HEK293 (cell line): ENCODE data around the gene C1QTNF1.

ENCODE experiments used
- IKZF3 ChIP-seq: fragments of 450-650 bp; IDR thresholded peaks from 2 replicates; pipeline ENCODE4 v1.5.0; 2018; ENCODE audit warnings: missing biosample characterization, mild to moderate bottlenecking, missing genetic modification characterization, moderate library complexity
- KLF9 ChIP-seq: fragments of 450-650 bp; formaldehyde crosslinking; IDR thresholded peaks from 2 replicates; pipeline ENCODE4 v1.5.1; 2016; ENCODE audit warnings: missing biosample characterization, missing genetic modification characterization, low read depth
- OSR2 ChIP-seq: fragments of 450-650 bp; formaldehyde crosslinking; IDR thresholded peaks from 2 replicates; pipeline ENCODE4 v1.5.1; 2016; ENCODE audit warnings: missing biosample characterization, missing genetic modification characterization
- OVOL3 ChIP-seq: fragments of 450-650 bp; formaldehyde crosslinking; IDR thresholded peaks from 2 replicates; pipeline ENCODE4 v1.5.1; 2016; ENCODE audit warnings: missing biosample characterization, missing genetic modification characterization
- SCRT2 ChIP-seq: fragments of 450-650 bp; formaldehyde crosslinking; IDR thresholded peaks from 2 replicates; pipeline ENCODE4 v1.5.1; 2016; ENCODE audit warnings: missing biosample characterization, missing genetic modification characterization
- SP2 ChIP-seq: fragments of 450-650 bp; formaldehyde crosslinking; IDR thresholded peaks from 2 replicates; pipeline ENCODE4 v1.5.1; 2016; ENCODE audit warnings: missing biosample characterization, missing genetic modification characterization
- TCF7L2 ChIP-seq: IDR thresholded peaks from 2 replicates; pipeline ENCODE4 v1.6.1; 2011; ENCODE audit warnings: low read depth, mild to moderate bottlenecking, inconsistent platforms, low read length, moderate library complexity, borderline replicate concordance
- ZBTB17 ChIP-seq: fragments of 450-650 bp; formaldehyde crosslinking; IDR thresholded peaks from 2 replicates; pipeline ENCODE4 v1.5.1; 2016; ENCODE audit warnings: missing biosample characterization, missing genetic modification characterization
- ZNF19 ChIP-seq: fragments of 450-650 bp; formaldehyde crosslinking; IDR thresholded peaks from 2 replicates; pipeline ENCODE4; 2016; ENCODE audit warnings: missing biosample characterization, missing genetic modification characterization, low read depth
- ZNF211 ChIP-seq: fragments of 450-650 bp; formaldehyde crosslinking; IDR thresholded peaks from 2 replicates; pipeline ENCODE4 v1.5.1; 2016; ENCODE audit warnings: low read depth, missing biosample characterization, missing genetic modification characterization
- ZNF354C ChIP-seq: fragments of 450-650 bp; formaldehyde crosslinking; IDR thresholded peaks from 2 replicates; pipeline ENCODE4 v1.5.1; 2016; ENCODE audit warnings: missing biosample characterization, missing genetic modification characterization, low read depth, borderline replicate concordance
- ZNF37A ChIP-seq: fragments of 450-650 bp; IDR thresholded peaks from 2 replicates; pipeline ENCODE4 v1.5.1; 2018; ENCODE audit warnings: missing biosample characterization, missing genetic modification characterization
- ZNF391 ChIP-seq: fragments of 450-650 bp; formaldehyde crosslinking; IDR thresholded peaks from 2 replicates; pipeline ENCODE4 v1.5.1; 2016; ENCODE audit warnings: low read depth, missing biosample characterization, missing genetic modification characterization, borderline replicate concordance
- ZNF423 ChIP-seq: fragments of 450-650 bp; formaldehyde crosslinking; IDR thresholded peaks from 2 replicates; pipeline ENCODE4 v1.5.1; 2016; ENCODE audit warnings: missing biosample characterization, missing genetic modification characterization
- ZNF514 ChIP-seq: fragments of 450-650 bp; formaldehyde crosslinking; IDR thresholded peaks from 2 replicates; pipeline ENCODE4 v1.5.1; 2016; ENCODE audit warnings: missing biosample characterization, missing genetic modification characterization
- ZNF521 ChIP-seq: fragments of 450-650 bp; formaldehyde crosslinking; IDR thresholded peaks from 2 replicates; pipeline ENCODE4 v1.5.1; 2017; ENCODE audit warnings: missing biosample characterization, mild to moderate bottlenecking, missing genetic modification characterization
- ZNF585B ChIP-seq: fragments of 450-650 bp; formaldehyde crosslinking; IDR thresholded peaks from 2 replicates; pipeline ENCODE4 v1.5.1; 2016; ENCODE audit warnings: missing biosample characterization, missing genetic modification characterization
- ZNF600 ChIP-seq: fragments of 450-650 bp; formaldehyde crosslinking; IDR thresholded peaks from 2 replicates; pipeline ENCODE4 v1.5.1; 2016; ENCODE audit warnings: missing biosample characterization, missing genetic modification characterization
- ZNF610 ChIP-seq: fragments of 450-650 bp; formaldehyde crosslinking; IDR thresholded peaks from 2 replicates; pipeline ENCODE4 v1.5.1; 2016; ENCODE audit warnings: missing biosample characterization, missing genetic modification characterization, borderline replicate concordance
- ZNF629 ChIP-seq: fragments of 450-650 bp; formaldehyde crosslinking; IDR thresholded peaks from 2 replicates; pipeline ENCODE4 v1.5.1; 2017; ENCODE audit warnings: missing biosample characterization, missing genetic modification characterization
- ZNF654 ChIP-seq: fragments of 450-650 bp; formaldehyde crosslinking; IDR thresholded peaks from 2 replicates; pipeline ENCODE4 v1.5.1; 2016; ENCODE audit warnings: low read depth, missing biosample characterization, missing genetic modification characterization
- ZNF792 ChIP-seq: fragments of 450-650 bp; formaldehyde crosslinking; IDR thresholded peaks from 2 replicates; pipeline ENCODE4 v1.5.1; 2016; ENCODE audit warnings: missing biosample characterization, missing genetic modification characterization
- ZSCAN30 ChIP-seq: fragments of 450-650 bp; IDR thresholded peaks from 2 replicates; pipeline ENCODE4 v1.5.1; 2018; ENCODE audit warnings: missing biosample characterization, mild to moderate bottlenecking, missing genetic modification characterization, moderate library complexity
- TF ChIP-seq, protein P1 (sequence below): sonication (generic); formaldehyde crosslinking; IDR thresholded peaks from 2 replicates; pipeline ENCODE4 v1.8.1; 2022; ENCODE audit warnings: mild to moderate bottlenecking, moderate library complexity, missing genetic modification reagents
- TF ChIP-seq, protein P2 (sequence below): fragments of 450-650 bp; formaldehyde crosslinking; IDR thresholded peaks from 2 replicates; pipeline ENCODE4 v1.5.1; 2016; ENCODE audit warnings: missing biosample characterization, missing genetic modification characterization, low read depth
- TF ChIP-seq, protein P3 (sequence below): fragments of 450-650 bp; formaldehyde crosslinking; IDR thresholded peaks from 2 replicates; pipeline ENCODE4 v1.5.1; 2017; ENCODE audit warnings: missing biosample characterization, missing genetic modification characterization
- TF ChIP-seq, protein P4 (sequence below): fragments of 450-650 bp; formaldehyde crosslinking; IDR thresholded peaks from 2 replicates; pipeline ENCODE4 v1.5.1; 2016; ENCODE audit warnings: missing biosample characterization, missing genetic modification characterization
- TF ChIP-seq, protein P5 (sequence below): fragments of 450-650 bp; formaldehyde crosslinking; IDR thresholded peaks from 2 replicates; pipeline ENCODE4 v1.5.1; 2016; ENCODE audit warnings: missing biosample characterization, missing genetic modification characterization, borderline replicate concordance

C1QTNF1 gene

DNA sequence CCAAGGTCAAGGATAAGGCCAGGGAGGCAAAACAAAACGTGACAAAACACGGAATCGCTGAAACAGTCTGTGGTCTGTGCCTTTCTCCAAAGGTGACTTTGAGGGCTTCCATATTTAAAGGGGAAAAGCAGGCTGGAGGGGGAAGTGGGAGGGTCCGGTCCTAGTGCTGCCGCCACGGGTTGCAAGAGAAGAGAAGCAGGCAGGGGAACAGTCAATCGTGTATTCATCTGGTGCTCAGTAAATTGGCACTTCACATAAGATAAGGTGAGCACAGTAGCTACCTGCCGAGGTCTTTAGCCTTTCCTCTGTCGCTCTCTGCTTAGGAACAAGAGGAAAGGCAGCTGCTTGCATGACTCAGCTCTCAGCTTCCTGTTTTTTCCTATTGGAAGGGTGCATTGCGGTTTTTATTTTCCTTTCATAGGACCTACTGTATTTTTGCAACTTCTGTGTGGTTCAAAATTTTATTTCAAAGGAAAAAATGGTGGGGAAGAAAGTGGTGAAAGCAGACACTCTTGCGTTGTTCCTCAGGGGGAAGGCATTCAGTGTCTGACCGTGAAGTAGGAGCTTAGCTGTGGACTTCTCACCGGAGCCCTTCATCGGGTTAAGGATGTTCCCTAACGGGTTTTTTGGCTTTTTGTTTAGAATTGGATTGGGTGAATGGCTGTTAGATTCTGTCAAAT is 37.2 kb upstream of the C1QTNF1 start (continued):
- no peak for TF ChIP-seq ZNF792 (tag by site-specific recombination)
- TF ChIP-seq, protein P1, sequence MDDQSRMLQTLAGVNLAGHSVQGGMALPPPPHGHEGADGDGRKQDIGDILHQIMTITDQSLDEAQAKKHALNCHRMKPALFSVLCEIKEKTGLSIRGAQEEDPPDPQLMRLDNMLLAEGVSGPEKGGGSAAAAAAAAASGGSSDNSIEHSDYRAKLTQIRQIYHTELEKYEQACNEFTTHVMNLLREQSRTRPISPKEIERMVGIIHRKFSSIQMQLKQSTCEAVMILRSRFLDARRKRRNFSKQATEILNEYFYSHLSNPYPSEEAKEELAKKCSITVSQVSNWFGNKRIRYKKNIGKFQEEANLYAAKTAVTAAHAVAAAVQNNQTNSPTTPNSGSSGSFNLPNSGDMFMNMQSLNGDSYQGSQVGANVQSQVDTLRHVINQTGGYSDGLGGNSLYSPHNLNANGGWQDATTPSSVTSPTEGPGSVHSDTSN (CRISPR knock-in tag), result no peak
- peak; percentile 67; the same call in 1 of the 2 replicates for TF ChIP-seq OSR2 (tag by site-specific recombination)
- no peak for TF ChIP-seq ZNF354C (tag by site-specific recombination)
- no peak for TF ChIP-seq ZSCAN30 (tag by site-specific recombination)
- TF ChIP-seq, protein P2, sequence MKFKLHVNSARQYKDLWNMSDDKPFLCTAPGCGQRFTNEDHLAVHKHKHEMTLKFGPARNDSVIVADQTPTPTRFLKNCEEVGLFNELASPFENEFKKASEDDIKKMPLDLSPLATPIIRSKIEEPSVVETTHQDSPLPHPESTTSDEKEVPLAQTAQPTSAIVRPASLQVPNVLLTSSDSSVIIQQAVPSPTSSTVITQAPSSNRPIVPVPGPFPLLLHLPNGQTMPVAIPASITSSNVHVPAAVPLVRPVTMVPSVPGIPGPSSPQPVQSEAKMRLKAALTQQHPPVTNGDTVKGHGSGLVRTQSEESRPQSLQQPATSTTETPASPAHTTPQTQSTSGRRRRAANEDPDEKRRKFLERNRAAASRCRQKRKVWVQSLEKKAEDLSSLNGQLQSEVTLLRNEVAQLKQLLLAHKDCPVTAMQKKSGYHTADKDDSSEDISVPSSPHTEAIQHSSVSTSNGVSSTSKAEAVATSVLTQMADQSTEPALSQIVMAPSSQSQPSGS, result no peak
- TF ChIP-seq SCRT2 (tag by site-specific recombination), result no peak
- TF ChIP-seq ZNF211 (tag by site-specific recombination), result no peak
- TF ChIP-seq ZNF654 (tag by site-specific recombination), result no peak
- TF ChIP-seq ZNF521 (tag by site-specific recombination), result no peak
- no peak for TF ChIP-seq ZNF629
- no peak for TF ChIP-seq ZNF514 (tag by site-specific recombination)
- TF ChIP-seq, protein P3, sequence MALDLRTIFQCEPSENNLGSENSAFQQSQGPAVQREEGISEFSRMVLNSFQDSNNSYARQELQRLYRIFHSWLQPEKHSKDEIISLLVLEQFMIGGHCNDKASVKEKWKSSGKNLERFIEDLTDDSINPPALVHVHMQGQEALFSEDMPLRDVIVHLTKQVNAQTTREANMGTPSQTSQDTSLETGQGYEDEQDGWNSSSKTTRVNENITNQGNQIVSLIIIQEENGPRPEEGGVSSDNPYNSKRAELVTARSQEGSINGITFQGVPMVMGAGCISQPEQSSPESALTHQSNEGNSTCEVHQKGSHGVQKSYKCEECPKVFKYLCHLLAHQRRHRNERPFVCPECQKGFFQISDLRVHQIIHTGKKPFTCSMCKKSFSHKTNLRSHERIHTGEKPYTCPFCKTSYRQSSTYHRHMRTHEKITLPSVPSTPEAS, result no peak
- 0 out of 2 replicates have a peak, but pooled peaks have one; percentile 30 for TF ChIP-seq IKZF3
- TF ChIP-seq, protein P4, sequence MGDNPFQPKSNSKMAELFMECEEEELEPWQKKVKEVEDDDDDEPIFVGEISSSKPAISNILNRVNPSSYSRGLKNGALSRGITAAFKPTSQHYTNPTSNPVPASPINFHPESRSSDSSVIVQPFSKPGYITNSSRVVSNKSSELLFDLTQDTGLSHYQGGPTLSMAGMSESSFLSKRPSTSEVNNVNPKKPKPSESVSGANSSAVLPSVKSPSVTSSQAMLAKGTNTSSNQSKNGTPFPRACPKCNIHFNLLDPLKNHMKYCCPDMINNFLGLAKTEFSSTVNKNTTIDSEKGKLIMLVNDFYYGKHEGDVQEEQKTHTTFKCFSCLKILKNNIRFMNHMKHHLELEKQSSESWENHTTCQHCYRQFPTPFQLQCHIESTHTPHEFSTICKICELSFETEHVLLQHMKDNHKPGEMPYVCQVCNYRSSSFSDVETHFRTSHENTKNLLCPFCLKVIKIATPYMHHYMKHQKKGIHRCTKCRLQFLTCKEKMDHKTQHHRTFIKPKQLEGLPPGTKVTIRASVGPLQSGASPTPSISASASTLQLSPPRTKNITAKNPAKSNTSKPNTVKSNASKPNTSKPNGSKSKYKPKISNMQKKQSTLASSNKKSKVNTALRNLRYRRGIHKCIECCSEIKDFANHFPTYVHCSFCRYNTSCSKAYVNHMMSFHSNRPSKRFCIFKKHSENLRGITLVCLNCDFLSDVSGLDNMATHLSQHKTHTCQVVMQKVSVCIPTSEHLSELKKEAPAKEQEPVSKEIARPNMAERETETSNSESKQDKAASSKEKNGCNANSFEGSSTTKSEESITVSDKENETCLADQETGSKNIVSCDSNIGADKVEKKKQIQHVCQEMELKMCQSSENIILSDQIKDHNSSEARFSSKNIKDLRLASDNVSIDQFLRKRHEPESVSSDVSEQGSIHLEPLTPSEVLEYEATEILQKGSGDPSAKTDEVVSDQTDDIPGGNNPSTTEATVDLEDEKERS (tag by site-specific recombination), result no peak
- no peak for TF ChIP-seq ZNF423 (tag by site-specific recombination)
- TF ChIP-seq ZBTB17 (tag by site-specific recombination), result no peak
- no peak for TF ChIP-seq ZNF19 (tag by site-specific recombination)
- no peak for TF ChIP-seq TCF7L2
- no peak for TF ChIP-seq ZNF37A (tag by site-specific recombination)
- no peak for TF ChIP-seq SP2
- no peak for TF ChIP-seq OVOL3 (tag by site-specific recombination)
- no peak for TF ChIP-seq ZNF585B (tag by site-specific recombination)
- no peak for TF ChIP-seq KLF9
- TF ChIP-seq ZNF391 (tag by site-specific recombination), result no peak
- TF ChIP-seq ZNF610, result no peak
- TF ChIP-seq ZNF600 (tag by site-specific recombination), result no peak; the same call in 1 of the 2 replicates
- TF ChIP-seq, protein P5, sequence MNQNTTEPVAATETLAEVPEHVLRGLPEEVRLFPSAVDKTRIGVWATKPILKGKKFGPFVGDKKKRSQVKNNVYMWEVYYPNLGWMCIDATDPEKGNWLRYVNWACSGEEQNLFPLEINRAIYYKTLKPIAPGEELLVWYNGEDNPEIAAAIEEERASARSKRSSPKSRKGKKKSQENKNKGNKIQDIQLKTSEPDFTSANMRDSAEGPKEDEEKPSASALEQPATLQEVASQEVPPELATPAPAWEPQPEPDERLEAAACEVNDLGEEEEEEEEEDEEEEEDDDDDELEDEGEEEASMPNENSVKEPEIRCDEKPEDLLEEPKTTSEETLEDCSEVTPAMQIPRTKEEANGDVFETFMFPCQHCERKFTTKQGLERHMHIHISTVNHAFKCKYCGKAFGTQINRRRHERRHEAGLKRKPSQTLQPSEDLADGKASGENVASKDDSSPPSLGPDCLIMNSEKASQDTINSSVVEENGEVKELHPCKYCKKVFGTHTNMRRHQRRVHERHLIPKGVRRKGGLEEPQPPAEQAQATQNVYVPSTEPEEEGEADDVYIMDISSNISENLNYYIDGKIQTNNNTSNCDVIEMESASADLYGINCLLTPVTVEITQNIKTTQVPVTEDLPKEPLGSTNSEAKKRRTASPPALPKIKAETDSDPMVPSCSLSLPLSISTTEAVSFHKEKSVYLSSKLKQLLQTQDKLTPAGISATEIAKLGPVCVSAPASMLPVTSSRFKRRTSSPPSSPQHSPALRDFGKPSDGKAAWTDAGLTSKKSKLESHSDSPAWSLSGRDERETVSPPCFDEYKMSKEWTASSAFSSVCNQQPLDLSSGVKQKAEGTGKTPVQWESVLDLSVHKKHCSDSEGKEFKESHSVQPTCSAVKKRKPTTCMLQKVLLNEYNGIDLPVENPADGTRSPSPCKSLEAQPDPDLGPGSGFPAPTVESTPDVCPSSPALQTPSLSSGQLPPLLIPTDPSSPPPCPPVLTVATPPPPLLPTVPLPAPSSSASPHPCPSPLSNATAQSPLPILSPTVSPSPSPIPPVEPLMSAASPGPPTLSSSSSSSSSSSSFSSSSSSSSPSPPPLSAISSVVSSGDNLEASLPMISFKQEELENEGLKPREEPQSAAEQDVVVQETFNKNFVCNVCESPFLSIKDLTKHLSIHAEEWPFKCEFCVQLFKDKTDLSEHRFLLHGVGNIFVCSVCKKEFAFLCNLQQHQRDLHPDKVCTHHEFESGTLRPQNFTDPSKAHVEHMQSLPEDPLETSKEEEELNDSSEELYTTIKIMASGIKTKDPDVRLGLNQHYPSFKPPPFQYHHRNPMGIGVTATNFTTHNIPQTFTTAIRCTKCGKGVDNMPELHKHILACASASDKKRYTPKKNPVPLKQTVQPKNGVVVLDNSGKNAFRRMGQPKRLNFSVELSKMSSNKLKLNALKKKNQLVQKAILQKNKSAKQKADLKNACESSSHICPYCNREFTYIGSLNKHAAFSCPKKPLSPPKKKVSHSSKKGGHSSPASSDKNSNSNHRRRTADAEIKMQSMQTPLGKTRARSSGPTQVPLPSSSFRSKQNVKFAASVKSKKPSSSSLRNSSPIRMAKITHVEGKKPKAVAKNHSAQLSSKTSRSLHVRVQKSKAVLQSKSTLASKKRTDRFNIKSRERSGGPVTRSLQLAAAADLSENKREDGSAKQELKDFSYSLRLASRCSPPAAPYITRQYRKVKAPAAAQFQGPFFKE (tag by site-specific recombination), result no peak
